ENCODE data around the gene DZIP1.
"Not testable (repeated sequence)": the region's sequence is repeated elsewhere in the genome, so short reads cannot be mapped to it uniquely, and the experiment has no call there.

DZIP1 gene

GRCh38 chr13:95593462-95593861 is 51.0 kb downstream of the DZIP1 start:
- DNase-seq: no peak

GRCh38 chr13:95588721-95589120 is 55.8 kb downstream of the DZIP1 start:
- DNase-seq: no peak

- no peak for DNase-seq
These were observed 56.4 kb downstream of the DZIP1 start for GRCh38 chr13:95588134-95588533.

GRCh38 chr13:95585867-95586266 is 58.6 kb downstream of the DZIP1 start:
- DNase-seq: no peak

GRCh38 chr13:95579303-95579702 is 65.2 kb downstream of the DZIP1 start:
- DNase-seq: no peak

GRCh38 chr13:95573221-95573620 is 71.3 kb downstream of the DZIP1 start:
- no peak for DNase-seq

GRCh38 chr13:95571941-95572340 is 72.6 kb downstream of the DZIP1 start:
- no peak for DNase-seq

GRCh38 chr13:95570016-95570415 is 74.5 kb downstream of the DZIP1 start:
- DNase-seq: no peak

- DNase-seq: no peak
These were observed 76.4 kb downstream of the DZIP1 start for GRCh38 chr13:95568131-95568530.

- DNase-seq: not testable (repeated sequence)
These were observed 78.7 kb downstream of the DZIP1 start for GRCh38 chr13:95565758-95566157.

GRCh38 chr13:95564733-95565291 is 79.7 kb downstream of the DZIP1 start:
- DNase-seq: no peak

GRCh38 chr13:95564091-95564490 is 80.4 kb downstream of the DZIP1 start:
- DNase-seq: no peak

GRCh38 chr13:95560387-95560786 is 84.1 kb downstream of the DZIP1 start:
- no peak for DNase-seq

GRCh38 chr13:95559100-95559499 is 85.4 kb downstream of the DZIP1 start:
- DNase-seq: no peak

- no peak for DNase-seq
These were observed 87.5 kb downstream of the DZIP1 start for GRCh38 chr13:95557013-95557412.

GRCh38 chr13:95553581-95554385 is 90.7 kb downstream of the DZIP1 start:
- peak; percentile 42 to 66 for DNase-seq

GRCh38 chr13:95552539-95553441 is 91.7 kb downstream of the DZIP1 start, which contains the start of gene CLDN10:
TSS of gene CLDN10 (plus strand) at chr13:95552720. CDS start at chr13:95552754, 34 bp downstream.
- DNase-seq: peak; percentile 14 to 81

- DNase-seq: no peak
These were observed 92.3 kb downstream of the DZIP1 start for GRCh38 chr13:95552208-95552538.

- DNase-seq: no peak
These were observed 96.9 kb downstream of the DZIP1 start for GRCh38 chr13:95547531-95548167.

GRCh38 chr13:95546919-95547318 is 97.6 kb downstream of the DZIP1 start:
- no peak for DNase-seq

GRCh38 chr13:95544293-95544692 is 100.2 kb downstream of the DZIP1 start:
- DNase-seq: no peak

GRCh38 chr13:95541911-95542474 is 102.5 kb downstream of the DZIP1 start:
- no peak for DNase-seq

GRCh38 chr13:95541308-95541707 is 103.2 kb downstream of the DZIP1 start:
- no peak for DNase-seq

Data from NCI-H526 (cell line).